Measurements from ENCODE around the gene TEX44. TPM values are rescaled to one million over a fixed set of nuclear protein-coding genes. Genes with fewer than 3 reads are reported as not detected.

TEX44 gene
- total RNA-seq, 1 donor from 2014 or later: not detected

GRCh38 chr2:231633241-231633976, 40.7 kb downstream of the TEX44 start:
- DNase-seq (ENCODE audit: low spot score): no peak

GRCh38 chr2:231634412-231634811, 41.7 kb downstream of the TEX44 start:
- no peak for DNase-seq (ENCODE audit: low spot score)

DNA sequence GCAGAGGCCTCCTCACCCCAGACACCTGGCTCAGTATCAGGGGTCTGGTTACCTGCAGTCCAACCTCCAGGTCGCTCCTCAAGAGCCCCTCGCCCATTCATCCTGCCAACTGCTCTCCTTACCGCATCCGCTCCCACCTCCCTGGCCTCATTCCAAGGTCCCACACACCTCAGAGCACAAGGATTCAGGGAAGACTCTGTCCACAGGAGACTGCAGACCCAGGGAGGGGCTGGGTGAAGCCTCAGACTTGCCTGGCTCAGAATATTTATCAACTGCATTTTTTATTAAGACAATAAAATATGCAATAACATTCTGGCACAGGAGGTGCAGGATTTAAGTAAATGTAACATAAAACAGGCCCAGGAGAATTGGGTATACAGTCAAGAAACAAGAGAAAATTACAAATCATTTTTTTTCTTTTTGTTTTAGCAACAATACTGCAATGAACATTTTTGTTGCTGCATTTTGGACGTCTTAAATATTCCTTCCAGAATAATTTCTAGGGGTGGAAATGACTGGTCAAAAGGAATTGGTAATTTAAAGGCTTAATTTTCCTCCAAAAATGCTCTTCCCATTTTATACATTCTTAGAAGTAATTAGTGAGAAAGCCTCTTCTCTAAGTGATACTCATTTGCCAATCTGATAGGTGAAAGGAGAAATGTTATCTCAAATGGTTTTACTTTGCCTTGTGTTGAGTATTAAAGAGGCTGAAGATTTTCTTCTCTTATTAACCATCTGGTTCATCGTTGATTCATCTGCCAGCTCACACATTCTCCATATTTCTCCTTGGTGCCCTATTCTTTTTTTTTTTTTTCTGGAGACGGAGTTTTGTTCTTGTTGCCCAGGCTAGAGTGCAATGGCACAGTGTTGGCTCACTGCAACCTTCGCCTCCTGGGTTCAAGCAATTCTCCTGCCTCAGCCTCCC, 42.5 kb downstream of the TEX44 start:
- DNase-seq (ENCODE audit: low spot score): no peak

- no peak for DNase-seq (ENCODE audit: low spot score)
These were observed 47.6 kb downstream of the TEX44 start for GRCh38 chr2:231640241-231640640.

DNA sequence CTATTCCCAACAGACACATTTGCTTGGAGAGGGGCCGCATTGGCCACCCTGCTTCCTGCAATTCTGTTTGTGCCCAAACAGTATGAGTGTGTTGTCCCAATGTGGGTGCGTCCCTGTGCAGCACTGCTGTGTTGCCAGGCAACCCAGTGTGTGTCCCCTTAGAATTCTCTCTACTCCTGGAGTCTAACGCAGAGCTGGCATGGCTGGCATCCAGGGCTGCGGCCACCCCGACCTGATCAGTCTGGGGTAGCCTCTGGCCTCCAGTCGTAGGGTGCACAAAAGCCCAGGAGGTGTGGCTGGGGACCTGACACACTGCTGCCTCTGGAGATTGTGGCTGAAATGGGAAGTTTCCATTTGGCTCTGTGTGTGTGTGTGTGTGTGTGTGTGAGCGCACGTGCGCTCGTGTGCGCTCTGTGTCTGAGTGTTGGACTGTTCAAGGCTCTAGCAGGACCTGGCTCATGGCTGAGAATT, 48.0 kb downstream of the TEX44 start:
- no peak for DNase-seq (ENCODE audit: low spot score)

DNA sequence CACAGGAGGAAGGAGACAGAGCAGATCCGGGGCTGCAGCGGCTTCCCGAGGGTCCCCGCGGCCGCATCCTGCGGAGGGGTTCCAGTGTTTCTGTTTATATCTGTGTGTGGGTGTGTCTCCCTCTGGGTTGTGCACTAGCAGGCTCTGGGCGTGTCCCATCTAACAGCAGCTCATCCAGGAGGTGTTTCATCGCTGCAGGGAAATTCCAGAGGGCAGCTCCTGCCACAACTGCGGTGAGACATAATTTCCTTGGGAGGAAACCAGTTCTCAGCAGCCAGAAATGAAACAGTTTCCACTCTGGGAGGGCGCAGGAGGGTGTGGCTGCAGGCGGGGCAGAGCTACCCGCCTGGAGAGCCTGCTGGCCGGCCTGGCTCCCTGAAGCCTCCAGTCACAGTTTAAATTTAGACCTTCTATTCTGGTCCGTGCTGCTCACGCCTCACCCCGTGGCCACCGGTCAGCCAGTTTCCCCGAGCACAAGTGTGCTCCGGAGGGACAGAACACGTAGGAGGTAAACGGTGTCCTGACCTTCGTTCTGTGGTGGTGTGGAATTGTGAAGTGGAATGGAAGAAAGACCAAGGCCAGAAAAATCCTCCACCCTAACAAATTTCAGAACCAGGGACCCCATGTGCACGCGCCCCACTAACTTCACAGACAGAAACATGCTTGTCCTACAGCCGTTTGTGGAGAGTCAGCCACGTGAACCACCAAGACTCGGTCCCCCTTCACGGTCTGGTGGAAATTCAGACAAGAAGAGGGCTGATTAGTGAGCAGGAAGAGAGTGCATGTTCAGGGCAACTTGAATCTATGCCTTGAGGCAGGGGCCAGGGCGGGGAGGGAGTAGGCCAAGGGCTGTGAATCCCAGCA, 50.2 kb downstream of the TEX44 start:
- peak; percentile 92 for DNase-seq (ENCODE audit: low spot score)

- DNase-seq (ENCODE audit: low spot score): no peak
These were observed 50.8 kb downstream of the TEX44 start for GRCh38 chr2:231643495-231643888.

Other genes starting within 250 kb of the TEX44 start
- 3.9 TPM for gene B3GNT7, start 197.2 kb upstream of the TEX44 start, total RNA-seq
- gene NCL, start 128.4 kb upstream of the TEX44 start, total RNA-seq: 512 TPM
- gene NMUR1, start 62.4 kb upstream of the TEX44 start, total RNA-seq: 1.4 TPM
- 790 TPM for gene PTMA, start 115.7 kb downstream of the TEX44 start, total RNA-seq
- gene PDE6D, start 188.4 kb downstream of the TEX44 start, total RNA-seq: 21.8 TPM
- 21.3 TPM for gene COPS7B, start 193.6 kb downstream of the TEX44 start, total RNA-seq